NT2/D1 (cell line): ENCODE data around the gene MEX3A.

ENCODE experiments used
- DNase-seq: peaks from one replicate; pipeline ENCODE4 v3.0.0-alpha.2; 2011; ENCODE audit warnings: low read depth, low spot score
- H3K27me3 ChIP-seq: 2 replicates; pipeline ENCODE4 v1.6.0; 2011; ENCODE audit warnings: mild to moderate bottlenecking; ENCODE audit not compliant: insufficient read length, insufficient read depth
- H3K36me3 ChIP-seq: 2 replicates; pipeline ENCODE4 v1.6.1; 2011; ENCODE audit warnings: mild to moderate bottlenecking, low read length, mixed read lengths; ENCODE audit not compliant: insufficient read depth, insufficient read length
- H3K4me1 ChIP-seq: 2 replicates; pipeline ENCODE4 v1.5.1; 2011; ENCODE audit not compliant: insufficient read depth, insufficient read length
- H3K4me3 ChIP-seq: 2 replicates; pipeline ENCODE4 v1.5.1; 2011; ENCODE audit warnings: low read depth; ENCODE audit not compliant: insufficient read length
- H3K9ac ChIP-seq: 2 replicates; pipeline ENCODE4 v1.6.0; 2011; ENCODE audit warnings: low read depth; ENCODE audit not compliant: insufficient read length
- H3K9me3 ChIP-seq: 2 replicates; pipeline ENCODE4 v1.5.1; 2011; ENCODE audit warnings: mild to moderate bottlenecking, low read length; ENCODE audit not compliant: insufficient read depth
- SUZ12 ChIP-seq: IDR thresholded peaks from 2 replicates; pipeline ENCODE4 v1.6.1; 2011; ENCODE audit not compliant: insufficient read length, insufficient read depth; ENCODE audit errors: extremely low read depth
- YY1 ChIP-seq: IDR thresholded peaks from 2 replicates; pipeline ENCODE4 v1.6.1; 2011; ENCODE audit not compliant: insufficient read length, insufficient read depth
- ZNF274 ChIP-seq: IDR thresholded peaks from 2 replicates; pipeline ENCODE4 v1.6.1; 2011; ENCODE audit warnings: mild to moderate bottlenecking, low read depth, low read length

Gene MEX3A

GRCh38 chr1:156110252-156110651, 28.0 kb upstream of the MEX3A start:
- no peak overlapping the region for H3K4me3 ChIP-seq
- peaks cover 35% of the 10 kb centered on the region for H3K4me1 ChIP-seq
- DNase-seq = no peak
- no peaks in the 10 kb centered on the region for H3K9me3 ChIP-seq
- TF ChIP-seq YY1 (no peak), SUZ12 (no peak), ZNF274 (no peak)
- no peaks in the 10 kb centered on the region for H3K27me3 ChIP-seq
- no peak overlapping the region for H3K9ac ChIP-seq
- peaks cover 17% of the 10 kb centered on the region for H3K36me3 ChIP-seq

DNA sequence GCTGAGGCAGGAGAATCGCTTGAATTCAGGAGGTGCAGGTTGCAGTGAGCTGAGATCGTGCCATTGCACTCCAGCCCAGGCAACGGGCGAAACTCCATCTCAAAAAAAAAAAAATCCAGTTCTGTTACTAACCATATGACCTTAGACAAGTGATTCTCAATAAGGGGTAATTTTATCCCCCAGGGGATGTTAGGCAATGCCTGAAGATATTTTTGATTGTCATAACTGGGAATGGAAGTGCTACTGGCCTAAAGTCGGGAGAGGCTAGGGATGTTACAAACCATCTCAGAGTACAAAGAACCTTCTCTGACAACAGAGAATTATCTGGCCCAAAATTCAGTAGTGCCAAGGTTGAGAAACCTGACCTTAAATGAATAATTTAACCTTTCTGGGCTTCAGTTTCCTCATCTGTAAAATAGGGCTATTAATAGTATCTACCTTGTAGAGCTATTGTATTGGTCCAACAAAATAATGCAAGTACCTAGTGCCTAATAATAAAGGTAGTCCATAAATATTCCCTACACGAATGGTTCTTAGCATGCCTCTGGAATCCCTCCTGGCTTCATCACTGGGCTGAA, 26.5 kb upstream of the MEX3A start:
- H3K4me3 ChIP-seq = no peak overlapping the region
- no peak for DNase-seq
- no peak overlapping the region for H3K9ac ChIP-seq
- peaks cover 18% of the 10 kb centered on the region for H3K36me3 ChIP-seq
- peaks cover 44% of the 10 kb centered on the region for H3K4me1 ChIP-seq
- H3K27me3 ChIP-seq = no peaks in the 10 kb centered on the region
- TF ChIP-seq YY1 (no peak), ZNF274 (no peak), SUZ12 (no peak)
- H3K9me3 ChIP-seq = no peaks in the 10 kb centered on the region

GRCh38 chr1:156108057-156108456, 25.8 kb upstream of the MEX3A start:
- H3K4me3 ChIP-seq = no peak overlapping the region
- no peak for TF ChIP-seq YY1
- TF ChIP-seq SUZ12 = no peak
- no peak for TF ChIP-seq ZNF274
- peaks cover 50% of the 10 kb centered on the region for H3K4me1 ChIP-seq
- H3K9me3 ChIP-seq = no peaks in the 10 kb centered on the region
- DNase-seq = no peak
- H3K9ac ChIP-seq = no peak overlapping the region
- H3K36me3 ChIP-seq = peaks cover 18% of the 10 kb centered on the region
- no peaks in the 10 kb centered on the region for H3K27me3 ChIP-seq

DNA sequence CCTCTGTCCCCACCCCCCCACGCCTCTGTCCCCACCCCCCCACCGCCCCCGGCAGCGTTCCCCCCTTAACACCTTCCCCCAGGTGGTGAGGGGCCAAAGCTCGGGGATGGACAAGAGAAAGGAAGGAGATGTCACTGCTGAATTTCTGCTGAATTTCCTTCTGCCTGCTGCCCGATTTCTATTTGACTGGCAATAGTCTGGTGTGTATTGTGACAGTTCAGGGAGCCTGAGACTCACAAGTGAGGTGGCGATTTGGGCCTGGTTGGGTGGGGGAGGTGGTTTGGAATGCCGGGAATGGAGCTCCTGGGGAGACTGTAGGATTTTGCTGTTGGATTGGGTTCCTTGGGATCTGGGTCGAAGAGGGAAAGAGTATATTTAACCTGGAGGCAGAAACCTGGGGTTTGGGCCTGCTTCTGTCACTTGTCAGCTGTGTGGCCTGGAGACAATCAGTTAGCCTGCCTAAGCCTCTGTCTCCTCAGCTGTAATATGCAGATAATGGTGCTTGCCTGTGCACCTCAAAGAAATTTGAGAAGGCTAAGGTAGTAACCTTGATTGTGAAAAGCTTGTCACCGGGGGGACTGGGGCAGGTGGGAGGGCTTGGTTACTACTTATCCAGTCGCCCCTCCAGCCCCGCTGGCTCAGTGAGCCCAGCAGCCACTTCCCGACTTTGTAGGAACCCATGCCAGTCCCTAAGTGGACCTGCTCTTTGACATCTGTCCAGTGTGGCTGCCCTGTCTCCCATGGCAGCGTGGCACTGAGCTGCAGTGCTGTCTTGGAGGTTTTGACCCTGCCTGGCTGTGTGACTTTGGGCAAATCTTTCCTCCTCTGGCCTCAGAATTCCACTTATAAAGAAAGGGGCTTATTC, 24.6 kb upstream of the MEX3A start:
- Histone ChIP-seq H3K9ac (peak overlapping the region; percentile 82), H3K9me3 (no peaks in the 10 kb centered on the region), H3K27me3 (no peaks in the 10 kb centered on the region), H3K4me3 (peak overlapping the region; percentile 17), H3K4me1 (peaks cover 47% of the 10 kb centered on the region), H3K36me3 (peaks cover 29% of the 10 kb centered on the region)
- no peak for TF ChIP-seq YY1
- no peak for DNase-seq

- no peaks in the 10 kb centered on the region for H3K27me3 ChIP-seq
- DNase-seq = no peak
- no peak for TF ChIP-seq SUZ12
- TF ChIP-seq YY1 = no peak
- TF ChIP-seq ZNF274 = no peak
- H3K4me3 ChIP-seq = no peak overlapping the region
- peaks cover 27% of the 10 kb centered on the region for H3K36me3 ChIP-seq
- peaks cover 53% of the 10 kb centered on the region for H3K4me1 ChIP-seq
- no peaks in the 10 kb centered on the region for H3K9me3 ChIP-seq
- H3K9ac ChIP-seq = peak overlapping the region; percentile 70
These were observed 22.9 kb upstream of the MEX3A start for GRCh38 chr1:156104861-156105832.

GRCh38 chr1:156104065-156104810, 22.0 kb upstream of the MEX3A start:
- Histone ChIP-seq H3K4me1 (peaks cover 56% of the 10 kb centered on the region), H3K9me3 (no peaks in the 10 kb centered on the region), H3K9ac (peak overlapping the region; percentile 61), H3K4me3 (no peak overlapping the region), H3K36me3 (peaks cover 33% of the 10 kb centered on the region), H3K27me3 (no peaks in the 10 kb centered on the region)
- TF ChIP-seq SUZ12 (no peak), YY1 (no peak), ZNF274 (no peak)
- no peak for DNase-seq
